Skeletal muscle tissue (tissue), 4 donors: ENCODE data around the gene POU6F2. TPM values are rescaled to one million over a fixed set of nuclear protein-coding genes. Genes with fewer than 3 reads are reported as not detected.
"Not testable (repeated sequence)": the region's sequence is repeated elsewhere in the genome, so short reads cannot be mapped to it uniquely, and the experiment has no call there.

Experiments used
- H3K27ac ChIP-seq: one replicate; pipeline ENCODE4 v1.7.0; 2013; ENCODE audit warnings: mild to moderate bottlenecking, low read depth, low read length, inconsistent platforms
- H3K27me3 ChIP-seq, 3 donors: one replicate each; pipeline ENCODE4 v1.7.0; 2013; ENCODE audit warnings: low read length in 3 of 3; ENCODE audit not compliant: control insufficient read depth in 3 of 3, insufficient read depth in 3 of 3
- H3K36me3 ChIP-seq, 3 donors: one replicate each; pipeline ENCODE4 v1.7.0; 2013; ENCODE audit warnings: low read length in 3 of 3; ENCODE audit not compliant: control insufficient read depth in 3 of 3, insufficient read depth in 3 of 3
- H3K4me1 ChIP-seq, 3 donors: one replicate each; pipeline ENCODE4 v1.7.0; 2013; ENCODE audit warnings: low read length in 3 of 3, mild to moderate bottlenecking in 3 of 3; ENCODE audit not compliant: control insufficient read depth in 3 of 3, insufficient read depth in 3 of 3
- H3K4me3 ChIP-seq, 3 donors: one replicate each; pipeline ENCODE4 v1.7.0; 2013; ENCODE audit warnings: low read length in 3 of 3
- H3K9ac ChIP-seq, 3 donors: one replicate each; pipeline ENCODE4 v1.7.0; 2013; ENCODE audit warnings: low read length in 3 of 3, mild to moderate bottlenecking in 3 of 3, moderate library complexity in 2 of 3, low read depth in 1 of 3
- H3K9me3 ChIP-seq, 3 donors: one replicate each; pipeline ENCODE4 v1.7.0; 2013; ENCODE audit warnings: low read length in 3 of 3; ENCODE audit not compliant: control insufficient read depth in 3 of 3
- total RNA-seq: library from RNA; depleted of rRNA; stranded (reverse); fragments of >200 nt; gene quantifications from one replicate; pipeline ENCODE4 v1.2.3, GENCODE V29; 2014
- donor health status: Osteomylitis.

The POU6F2 gene
- total RNA-seq, 1 donor from 2014 or later: not detected

DNA sequence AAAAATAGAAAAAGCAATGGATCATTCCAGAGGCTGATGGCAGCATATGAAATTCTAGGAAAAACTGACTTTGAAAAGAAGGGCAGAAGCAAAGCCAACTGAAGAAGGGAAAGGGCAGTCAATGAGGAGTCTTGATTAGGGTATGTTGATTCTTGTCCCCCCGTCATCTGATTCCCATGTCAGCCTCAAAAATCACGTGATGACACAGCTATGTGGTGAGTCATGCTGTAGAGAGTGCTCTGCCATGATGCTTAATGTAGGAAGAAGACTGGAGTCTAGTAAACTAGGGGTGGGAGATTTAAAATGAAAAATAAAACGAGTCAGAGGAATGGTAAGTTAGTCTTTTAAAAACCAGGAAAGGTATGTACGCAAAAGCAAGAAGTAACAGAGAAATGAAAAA is 3.9 kb upstream of the POU6F2 start:
- Histone ChIP-seq H3K27ac (no peak overlapping the region), H3K4me3 (no peak overlapping the region), H3K9me3 (no peaks in the 10 kb centered on the region), H3K27me3 (peaks cover 6 to 16% (median 10%) of the 10 kb centered on the region in 3 donors), H3K9ac (no peak overlapping the region), H3K36me3 (no peaks in the 10 kb centered on the region), H3K4me1 (no peaks in the 10 kb centered on the region)

DNA sequence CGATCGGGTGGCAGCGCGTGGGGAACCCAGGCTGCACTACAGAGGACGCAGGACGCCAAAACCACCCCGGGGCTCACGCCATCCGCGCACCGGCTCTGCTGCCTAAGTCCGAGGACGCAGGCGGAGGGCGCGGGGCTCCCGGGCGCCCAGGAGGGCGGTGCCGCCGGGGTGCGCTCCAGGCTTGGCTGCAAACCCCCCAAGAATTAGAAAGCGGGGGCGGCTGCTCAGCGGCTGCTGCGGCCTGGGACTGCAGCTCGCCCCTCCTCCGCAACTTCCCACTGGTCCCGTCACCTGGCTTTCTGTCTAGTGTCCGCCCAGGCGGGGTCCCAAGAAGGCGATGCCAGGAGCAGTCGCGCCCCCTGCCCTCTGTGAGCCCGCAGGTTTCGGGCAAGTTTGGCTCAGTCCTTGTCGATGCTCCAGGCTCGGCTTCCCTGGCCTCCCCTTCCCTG is 1.7 kb upstream of the POU6F2 start:
- Histone ChIP-seq H3K4me1 (no peaks in the 10 kb centered on the region), H3K9ac (no peak overlapping the region), H3K27me3 (peaks cover 6 to 18% (median 10%) of the 10 kb centered on the region in 3 donors), H3K36me3 (no peaks in the 10 kb centered on the region), H3K4me3 (no peak overlapping the region), H3K27ac (no peak overlapping the region), H3K9me3 (no peaks in the 10 kb centered on the region)

DNA sequence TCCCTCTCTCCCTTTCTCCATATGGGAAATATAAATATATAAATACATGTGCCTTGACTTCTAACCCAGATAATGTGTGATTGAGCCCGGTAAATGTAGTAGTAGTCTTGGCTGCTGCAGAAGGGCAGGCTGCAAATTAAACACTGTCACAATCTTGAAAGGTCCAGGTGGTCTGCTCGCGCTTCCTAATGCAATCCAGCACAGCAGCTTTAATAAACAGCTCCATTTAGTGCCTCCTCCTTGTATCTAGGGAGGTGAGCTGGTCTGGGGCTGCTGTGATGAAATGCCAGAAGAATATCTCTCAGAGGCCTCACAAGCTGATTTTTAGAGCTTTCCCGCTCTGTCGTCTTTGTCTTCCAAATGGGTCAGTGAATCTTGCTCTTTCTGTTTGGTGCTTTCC is 782 bp downstream of the POU6F2 start:
- peaks cover 6 to 19% (median 10%) of the 10 kb centered on the region in 3 donors for H3K27me3 ChIP-seq
- no peak overlapping the region for H3K9ac ChIP-seq
- no peaks in the 10 kb centered on the region for H3K36me3 ChIP-seq
- no peaks in the 10 kb centered on the region for H3K9me3 ChIP-seq
- no peak overlapping the region for H3K4me3 ChIP-seq
- no peaks in the 10 kb centered on the region for H3K4me1 ChIP-seq
- no peak overlapping the region for H3K27ac ChIP-seq

DNA sequence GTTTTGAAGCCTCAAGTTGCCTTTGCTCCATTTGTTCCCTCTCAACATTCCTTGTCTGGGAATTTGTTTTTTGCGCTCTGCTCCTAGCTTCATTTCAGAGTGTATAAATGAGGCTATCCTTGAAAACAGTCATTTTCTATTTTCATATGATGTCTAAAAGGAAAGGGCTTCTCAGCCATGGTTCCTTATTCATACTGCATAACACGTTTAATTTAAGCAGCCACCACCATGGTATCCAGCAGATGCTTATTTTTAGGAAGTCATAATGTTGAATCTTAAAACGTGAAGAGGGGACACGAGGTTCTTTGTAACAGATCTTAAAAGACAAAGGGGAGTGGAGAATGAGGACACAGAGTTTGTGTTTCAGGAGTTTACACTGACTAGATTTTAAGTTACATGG is 14.5 kb downstream of the POU6F2 start:
- H3K27ac ChIP-seq: no peak overlapping the region
- no peaks in the 10 kb centered on the region for H3K36me3 ChIP-seq
- H3K27me3 ChIP-seq: no peaks in the 10 kb centered on the region
- H3K9ac ChIP-seq: no peak overlapping the region
- H3K4me1 ChIP-seq: no peaks in the 10 kb centered on the region
- H3K4me3 ChIP-seq: no peak overlapping the region
- peaks cover 0 to 3% (median 0%) of the 10 kb centered on the region in 3 donors for H3K9me3 ChIP-seq

DNA sequence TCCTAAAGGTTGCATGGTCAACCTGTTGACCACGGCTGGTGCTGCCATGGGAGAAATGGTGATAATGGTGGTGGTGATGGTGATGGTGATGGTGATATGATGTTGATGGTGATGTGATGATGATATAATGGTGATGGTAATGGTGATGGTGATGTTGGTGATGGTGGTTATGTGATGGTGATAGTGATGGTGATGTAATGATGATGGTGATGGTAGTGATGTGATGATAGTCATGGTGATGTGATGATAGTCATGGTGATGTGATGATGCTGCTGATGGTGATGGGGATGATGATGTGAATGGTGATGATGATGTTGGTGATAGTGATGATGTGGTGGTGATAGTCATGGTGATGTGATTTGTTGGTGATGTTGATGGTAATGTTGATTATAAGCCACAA is 23.9 kb downstream of the POU6F2 start:
- Histone ChIP-seq H3K4me3 (no peak overlapping the region), H3K9ac (no peak overlapping the region), H3K36me3 (no peaks in the 10 kb centered on the region), H3K27ac (no peak overlapping the region), H3K27me3 (no peaks in the 10 kb centered on the region), H3K9me3 (no peaks in the 10 kb centered on the region), H3K4me1 (no peaks in the 10 kb centered on the region)

DNA sequence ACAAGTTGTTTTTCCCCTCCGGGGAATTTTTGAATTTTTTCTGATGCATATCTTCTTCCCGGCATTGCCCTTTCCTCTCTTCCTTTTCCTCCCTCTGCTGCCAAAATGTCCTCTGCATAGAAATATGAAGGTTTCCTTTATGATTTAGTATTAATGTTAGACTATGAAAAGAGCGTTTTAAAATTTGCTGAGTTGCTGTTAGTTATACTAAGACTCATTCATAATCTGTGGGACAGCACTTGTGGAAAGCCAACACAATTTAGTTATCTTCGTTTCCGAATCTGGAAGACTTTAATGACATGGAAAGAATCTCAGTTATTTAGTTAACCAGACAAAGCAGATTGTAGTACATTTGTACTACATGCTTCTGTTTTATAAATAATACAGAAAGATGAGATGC is 25.0 kb downstream of the POU6F2 start:
- Histone ChIP-seq H3K36me3 (no peaks in the 10 kb centered on the region), H3K9me3 (no peaks in the 10 kb centered on the region), H3K27ac (no peak overlapping the region), H3K4me1 (no peaks in the 10 kb centered on the region), H3K9ac (no peak overlapping the region), H3K27me3 (no peaks in the 10 kb centered on the region), H3K4me3 (no peak overlapping the region)

DNA sequence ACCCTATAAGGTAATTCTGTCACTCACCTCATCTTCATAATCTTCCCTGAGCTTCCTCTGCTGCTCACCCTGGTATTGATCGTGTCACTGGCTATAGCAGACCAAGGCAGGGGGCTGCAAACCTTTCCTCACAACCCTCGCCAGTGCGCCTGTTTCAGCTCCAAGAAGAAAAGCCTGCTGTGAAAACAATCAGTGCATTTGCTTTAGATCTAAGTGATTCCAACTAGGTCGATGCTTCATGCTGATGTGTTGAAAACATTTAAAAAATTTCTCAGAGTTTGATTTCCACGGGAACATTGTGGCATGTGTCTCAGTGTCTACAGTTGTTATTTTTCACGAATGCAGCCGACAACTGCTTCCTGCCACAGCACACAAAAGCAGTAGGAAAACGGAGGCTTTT is 27.3 kb downstream of the POU6F2 start:
- no peaks in the 10 kb centered on the region for H3K36me3 ChIP-seq
- no peak overlapping the region for H3K27ac ChIP-seq
- H3K9ac ChIP-seq: no peak overlapping the region

DNA sequence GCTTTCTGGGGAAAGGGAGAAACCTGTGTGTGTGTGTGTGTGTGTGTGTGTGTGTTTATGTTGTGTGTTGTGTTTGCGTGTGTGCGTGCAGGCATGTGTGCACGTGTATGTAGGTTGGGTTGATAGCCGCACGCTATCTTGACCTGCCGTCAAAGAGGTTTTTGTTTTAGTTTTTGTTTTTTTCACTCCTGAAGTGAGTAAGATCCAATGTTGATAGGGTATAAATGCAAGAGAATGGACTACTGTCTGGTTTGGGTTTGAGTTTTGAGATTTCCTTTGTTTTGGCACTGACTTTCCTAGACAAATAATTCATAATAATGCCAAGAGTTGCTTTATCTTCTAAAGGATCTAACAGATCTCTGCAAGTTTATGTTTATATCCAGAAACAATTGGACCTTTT is 27.8 kb downstream of the POU6F2 start:
- Histone ChIP-seq H3K9ac (no peak overlapping the region), H3K27me3 (no peaks in the 10 kb centered on the region), H3K27ac (no peak overlapping the region), H3K4me1 (no peaks in the 10 kb centered on the region), H3K9me3 (no peaks in the 10 kb centered on the region), H3K36me3 (no peaks in the 10 kb centered on the region), H3K4me3 (no peak overlapping the region)

More for the DNA sequence above, 27.3 kb downstream of the POU6F2 start:
- Histone ChIP-seq H3K9me3 (no peaks in the 10 kb centered on the region), H3K4me3 (no peak overlapping the region), H3K4me1 (no peaks in the 10 kb centered on the region), H3K27me3 (no peaks in the 10 kb centered on the region)

DNA sequence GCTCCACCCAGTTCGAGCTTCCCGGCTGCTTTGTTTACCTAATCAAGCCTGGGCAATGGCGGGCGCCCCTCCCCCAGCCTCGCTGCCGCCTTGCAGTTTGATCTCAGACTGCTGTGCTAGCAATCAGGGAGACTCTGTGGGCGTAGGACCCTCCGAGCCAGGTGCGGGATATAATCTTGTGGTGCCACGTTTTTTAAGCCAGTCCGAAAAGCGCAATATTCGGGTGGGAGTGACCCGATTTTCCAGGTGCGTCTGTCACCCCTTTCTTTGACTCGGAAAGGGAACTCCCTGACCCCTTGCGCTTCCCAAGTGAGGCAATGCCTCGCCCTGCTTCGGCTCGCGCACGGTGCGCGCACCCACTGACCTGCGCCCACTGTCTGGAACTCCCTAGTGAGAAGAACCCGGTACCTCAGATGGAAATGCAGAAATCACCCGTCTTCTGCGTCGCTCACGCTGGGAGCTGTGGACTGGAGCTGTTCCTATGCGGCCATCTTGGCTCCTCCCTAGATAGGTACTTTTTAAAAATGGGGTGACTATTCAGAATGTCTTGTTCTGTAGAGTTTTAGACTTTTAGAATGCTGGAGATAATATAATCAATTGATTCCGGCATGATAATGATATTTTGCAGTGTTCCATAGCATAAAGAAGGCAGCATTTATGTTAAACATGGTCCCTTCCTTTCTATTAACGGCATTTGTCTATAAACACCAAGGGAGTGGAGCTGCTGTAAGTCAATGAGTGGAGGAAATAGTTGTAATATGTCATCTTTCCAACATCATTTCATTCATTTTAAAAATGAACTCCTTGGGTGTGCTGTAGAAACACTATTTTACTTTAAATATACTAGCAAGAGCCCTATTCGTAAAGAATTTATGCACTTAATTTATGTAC is 35.6 kb downstream of the POU6F2 start:
- not testable (repeated sequence) for H3K4me3 ChIP-seq, H3K27ac ChIP-seq, H3K9ac ChIP-seq, H3K9me3 ChIP-seq, H3K4me1 ChIP-seq, H3K36me3 ChIP-seq, H3K27me3 ChIP-seq

DNA sequence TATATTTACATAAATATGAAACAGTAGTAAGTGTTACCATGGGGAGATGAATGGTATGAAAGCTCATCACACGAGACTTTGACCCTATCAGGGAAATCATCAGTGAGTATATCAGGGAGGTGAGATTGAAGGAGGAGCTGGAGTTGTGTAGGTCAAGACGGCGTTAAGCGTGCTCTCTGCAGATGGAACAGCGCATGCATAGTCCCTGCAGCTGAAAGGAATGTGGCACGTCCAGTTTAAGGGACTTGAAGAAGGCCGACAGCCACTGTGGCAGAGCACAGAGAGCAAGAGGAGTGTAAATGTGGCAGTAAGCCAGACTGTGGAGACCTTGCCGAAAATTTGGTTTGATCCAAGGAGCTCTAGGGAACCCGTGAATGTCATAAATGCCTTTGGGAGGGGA is 38.9 kb downstream of the POU6F2 start:
- Histone ChIP-seq H3K9me3 (no peaks in the 10 kb centered on the region), H3K27me3 (no peaks in the 10 kb centered on the region)

More for the DNA sequence above, 38.9 kb downstream of the POU6F2 start:
- Histone ChIP-seq H3K4me3 (no peak overlapping the region), H3K4me1 (no peaks in the 10 kb centered on the region), H3K36me3 (no peaks in the 10 kb centered on the region), H3K9ac (no peak overlapping the region), H3K27ac (no peak overlapping the region)
